Measurements from ENCODE around the gene NUP93. TPM values are rescaled to one million over a fixed set of nuclear protein-coding genes. Genes with fewer than 3 reads are reported as not detected.
A peak's percentile ranks its signal among the peaks of the same experiment; 100 is the strongest.

The NUP93 gene
- total RNA-seq, 1 donor from 2014 or later, result 60.2 TPM

GRCh38 chr16:56844056-56844455 is 114.1 kb downstream of the NUP93 start:
- H3K36me3 ChIP-seq (ENCODE audit: control insufficient read depth, insufficient read depth, low read length), result no peaks in the 10 kb centered on the region
- H3K27me3 ChIP-seq (ENCODE audit: control insufficient read depth, insufficient read depth, low read length), result no peaks in the 10 kb centered on the region
- H3K4me3 ChIP-seq (ENCODE audit: low read depth, low read length), result no peak overlapping the region
- no peak for TF ChIP-seq CTCF (IDR thresholded peaks at IDR 0.05; ENCODE audit: insufficient read depth, low read length, poor library complexity, severe bottlenecking)
- no peak for DNase-seq (ENCODE audit: low read depth)

GRCh38 chr16:56847173-56847910 is 117.4 kb downstream of the NUP93 start:
- no peak for DNase-seq (ENCODE audit: low read depth)
- no peaks in the 10 kb centered on the region for H3K36me3 ChIP-seq (ENCODE audit: control insufficient read depth, insufficient read depth, low read length)
- TF ChIP-seq CTCF (IDR thresholded peaks at IDR 0.05; ENCODE audit: insufficient read depth, low read length, poor library complexity, severe bottlenecking), result no peak
- H3K4me3 ChIP-seq (ENCODE audit: low read depth, low read length), result no peak overlapping the region
- H3K27me3 ChIP-seq (ENCODE audit: control insufficient read depth, insufficient read depth, low read length), result no peaks in the 10 kb centered on the region

- Histone ChIP-seq H3K4me3 (ENCODE audit: low read depth, low read length) (no peak overlapping the region), H3K36me3 (ENCODE audit: control insufficient read depth, insufficient read depth, low read length) (no peaks in the 10 kb centered on the region), H3K27me3 (ENCODE audit: control insufficient read depth, insufficient read depth, low read length) (no peaks in the 10 kb centered on the region)
- no peak for TF ChIP-seq CTCF (IDR thresholded peaks at IDR 0.05; ENCODE audit: insufficient read depth, low read length, poor library complexity, severe bottlenecking)
- DNase-seq (ENCODE audit: low read depth), result peak; percentile 38
These were observed 118.4 kb downstream of the NUP93 start for GRCh38 chr16:56848029-56848936.

GRCh38 chr16:56848955-56849689 is 119.2 kb downstream of the NUP93 start:
- DNase-seq (ENCODE audit: low read depth), result peak; percentile 65
- no peaks in the 10 kb centered on the region for H3K27me3 ChIP-seq (ENCODE audit: control insufficient read depth, insufficient read depth, low read length)
- H3K4me3 ChIP-seq (ENCODE audit: low read depth, low read length), result no peak overlapping the region
- H3K36me3 ChIP-seq (ENCODE audit: control insufficient read depth, insufficient read depth, low read length), result no peaks in the 10 kb centered on the region
- no peak for TF ChIP-seq CTCF (IDR thresholded peaks at IDR 0.05; ENCODE audit: insufficient read depth, low read length, poor library complexity, severe bottlenecking)

GRCh38 chr16:56849690-56850680 is 120.1 kb downstream of the NUP93 start:
- no peak for DNase-seq (ENCODE audit: low read depth)
- Histone ChIP-seq H3K36me3 (ENCODE audit: control insufficient read depth, insufficient read depth, low read length) (no peaks in the 10 kb centered on the region), H3K27me3 (ENCODE audit: control insufficient read depth, insufficient read depth, low read length) (no peaks in the 10 kb centered on the region), H3K4me3 (ENCODE audit: low read depth, low read length) (no peak overlapping the region)
- TF ChIP-seq CTCF (IDR thresholded peaks at IDR 0.05; ENCODE audit: insufficient read depth, low read length, poor library complexity, severe bottlenecking), result no peak

All from kidney epithelial cell (primary cell).